ENCODE measurements around the gene NOTUM.

- TF ChIP-seq CTCF (IDR thresholded peaks at IDR 0.05; ENCODE audit: borderline replicate concordance, extremely low read depth, low read length, poor library complexity, severe bottlenecking) (no peak), EZH2 (IDR thresholded peaks at IDR 0.05; ENCODE audit: borderline replicate concordance, low read depth, low read length, severe bottlenecking) (no peak)
Observed at GRCh38 chr17:82004517-82005455, 43.8 kb upstream of the NOTUM start.

All from DND-41 (cell line).